HG03175 (cell line): ENCODE results near the gene DRD4.
"Not testable (repeated sequence)": the region's sequence is repeated elsewhere in the genome, so short reads cannot be mapped to it uniquely, and the experiment has no call there.

Experiments
- ATAC-seq: cut with Tn5 transposase; IDR thresholded peaks from one replicate; pipeline ENCODE4 v1.9.1; 2021; ENCODE audit warnings: mild to moderate bottlenecking, moderate library complexity; ENCODE audit not compliant: unreplicated experiment

DRD4 gene

DNA sequence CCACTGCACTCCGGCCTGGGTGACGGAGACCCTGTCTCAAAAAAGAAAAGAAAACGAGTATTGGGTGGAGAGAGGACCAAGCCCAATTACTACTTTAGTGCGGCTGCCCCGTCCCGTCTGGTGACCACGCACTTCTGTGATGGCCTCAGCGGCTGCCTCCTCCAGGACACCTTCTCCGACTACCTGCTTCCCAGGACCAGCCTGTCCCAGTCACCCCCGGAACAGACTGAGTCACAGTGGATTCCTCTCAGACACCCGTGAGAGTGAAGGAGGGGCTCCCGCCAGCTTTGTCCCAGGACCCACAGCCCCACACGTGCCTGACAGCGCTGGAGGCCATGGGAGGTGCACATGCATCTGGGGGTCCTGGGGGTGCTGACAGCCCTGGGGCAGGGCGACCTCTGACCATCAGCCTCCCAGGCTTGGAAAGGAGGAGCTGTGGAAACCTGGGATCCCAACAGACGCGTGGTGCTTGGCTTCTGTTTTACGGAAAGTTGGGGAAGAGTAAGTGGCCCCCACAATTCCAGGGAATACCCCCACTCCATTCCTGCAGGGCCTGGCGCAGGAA, 4.8 kb downstream of the DRD4 start:
- no peak for ATAC-seq

DNA sequence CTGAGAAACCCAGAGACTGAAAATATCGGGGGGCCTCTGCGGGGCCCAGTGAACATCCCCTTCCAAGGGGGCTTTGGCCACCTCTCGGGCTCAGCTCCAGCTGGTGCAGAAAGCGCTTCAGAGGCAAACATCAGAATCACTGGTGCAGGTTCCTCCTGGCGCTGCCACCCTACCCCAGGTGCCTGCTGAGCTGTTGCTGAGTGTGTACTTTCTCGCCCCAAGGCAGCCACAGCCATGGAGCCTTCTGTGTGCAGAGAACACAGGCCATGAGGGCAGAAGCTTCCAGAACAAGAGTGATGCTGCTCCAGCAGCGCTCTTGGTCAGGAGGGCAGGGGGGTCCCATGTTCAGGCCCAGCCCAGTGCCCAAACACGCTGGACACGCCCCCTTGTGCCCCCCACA, 6.3 kb downstream of the DRD4 start:
- ATAC-seq: no peak

DNA sequence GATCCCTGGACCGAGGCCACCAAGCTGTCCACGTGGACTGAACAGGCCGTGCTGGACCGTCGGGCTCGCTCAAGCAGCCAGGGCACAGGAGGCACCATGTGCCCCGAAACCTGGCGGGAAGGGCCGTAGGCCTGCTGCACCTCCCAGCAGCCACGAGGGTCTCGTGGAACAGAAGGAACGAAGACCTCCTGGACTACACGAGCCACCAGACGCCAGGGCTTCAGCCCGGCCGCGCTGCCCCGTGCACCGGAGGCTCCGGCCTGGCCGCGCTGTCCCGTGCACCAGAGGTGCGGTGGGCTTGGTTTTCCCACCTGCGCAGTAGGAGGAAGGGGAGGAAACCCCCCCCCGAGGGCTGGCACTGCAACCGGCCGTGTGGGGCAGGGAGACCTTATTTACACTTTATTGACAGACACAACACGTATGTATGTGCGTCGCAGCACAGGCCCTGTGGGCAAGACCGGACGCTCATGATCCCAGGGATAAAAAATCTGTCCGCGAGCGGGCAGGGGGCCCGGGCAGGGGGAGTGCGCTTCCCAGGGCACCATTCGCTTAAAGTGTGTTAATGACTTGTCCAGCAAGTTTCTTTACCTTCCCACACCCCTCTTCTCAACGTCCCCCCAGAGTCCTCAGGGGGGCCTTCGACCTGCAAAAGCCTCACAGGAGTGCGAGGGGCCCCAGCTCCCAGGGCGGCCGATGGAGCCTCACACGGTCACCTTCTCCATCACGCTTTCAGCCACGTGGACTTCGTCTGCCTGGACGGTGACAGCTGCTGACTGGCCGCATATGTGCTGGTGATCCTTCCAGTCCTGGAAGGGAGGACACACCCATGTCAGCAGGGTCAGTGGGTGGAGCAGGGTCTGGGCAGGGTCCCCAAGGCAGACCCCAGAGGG, 7.0 kb downstream of the DRD4 start:
- ATAC-seq: no peak

DNA sequence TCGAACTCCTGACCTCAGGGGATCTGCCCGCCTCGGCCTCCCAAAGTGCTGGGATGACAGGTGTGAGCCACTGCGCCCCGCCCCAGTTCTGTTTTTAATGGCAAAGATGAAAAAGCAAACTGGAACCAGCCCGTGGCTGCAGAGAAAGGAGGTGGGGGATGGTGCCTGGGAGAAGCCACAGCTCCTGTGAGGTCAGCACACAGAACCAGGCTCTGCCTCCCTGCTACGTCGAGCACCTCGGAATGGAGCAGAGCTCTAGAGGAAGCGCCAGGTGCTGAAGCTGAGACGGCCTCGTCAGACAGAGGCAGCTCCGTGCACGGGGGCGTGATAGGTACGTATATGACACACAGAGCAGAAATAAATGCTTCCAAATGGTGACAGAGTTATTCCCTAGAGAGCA, 8.5 kb downstream of the DRD4 start:
- ATAC-seq: no peak

DNA sequence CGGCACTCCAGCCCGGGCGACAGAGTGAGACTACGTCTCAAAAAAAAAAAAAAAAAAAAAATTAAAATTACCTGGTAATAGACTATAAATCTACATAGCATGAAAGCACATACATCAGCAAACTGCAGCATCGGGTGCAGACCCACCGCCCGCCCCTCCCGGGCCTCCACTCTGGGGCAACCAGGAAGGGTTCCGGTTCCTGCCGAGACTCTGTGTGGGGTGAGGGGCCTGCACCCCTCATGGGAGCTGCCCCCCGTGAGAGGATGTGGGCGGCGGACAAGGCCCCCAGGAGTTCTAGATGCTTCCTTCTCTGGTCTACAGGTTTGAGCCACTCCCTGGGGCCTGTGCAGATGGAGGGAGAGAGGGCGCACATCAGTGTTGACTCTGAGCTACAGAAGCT, 9.1 kb downstream of the DRD4 start:
- ATAC-seq: no peak

DNA sequence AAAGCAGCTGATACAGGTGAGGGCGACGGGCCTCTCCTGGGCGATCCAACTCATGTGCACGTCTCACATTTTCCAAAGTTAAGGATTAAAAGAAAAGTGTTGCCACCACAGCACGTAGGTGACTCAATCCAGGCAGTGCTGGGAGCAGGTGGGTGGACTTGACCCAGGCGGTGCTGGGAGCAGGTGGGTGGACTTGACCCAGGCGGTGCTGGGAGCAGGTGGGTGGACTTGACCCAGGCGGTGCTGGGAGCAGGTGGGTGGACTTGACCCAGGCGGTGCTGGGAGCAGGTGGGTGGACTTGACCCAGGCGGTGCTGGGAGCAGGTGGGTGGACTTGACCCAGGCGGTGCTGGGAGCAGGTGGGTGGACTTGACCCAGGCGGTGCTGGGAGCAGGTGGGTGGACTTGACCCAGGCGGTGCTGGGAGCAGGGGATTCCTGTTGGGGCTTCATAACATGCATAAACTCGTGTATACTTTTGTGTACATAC, 10.6 kb downstream of the DRD4 start:
- not testable (repeated sequence) for ATAC-seq

DNA sequence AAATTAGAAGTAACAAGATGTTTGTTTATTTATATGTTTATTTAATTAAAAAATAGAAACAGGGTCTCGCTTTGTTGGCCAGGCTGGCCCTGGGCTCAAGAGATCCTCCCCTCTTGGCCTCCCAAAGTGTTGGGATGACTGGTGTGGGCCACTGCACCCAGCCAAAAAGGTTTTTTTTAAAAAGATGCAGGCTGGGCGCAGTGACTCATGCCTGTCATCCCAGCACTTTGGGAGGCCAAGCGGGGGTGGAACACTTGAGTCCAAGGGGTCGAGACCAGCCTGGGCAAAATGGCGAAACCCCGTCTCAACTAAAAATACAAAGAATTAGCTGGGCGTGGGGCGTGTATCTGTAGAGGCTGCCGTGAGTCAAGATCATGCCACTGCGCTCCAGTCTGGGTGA, 13.4 kb downstream of the DRD4 start:
- ATAC-seq: no peak

DNA sequence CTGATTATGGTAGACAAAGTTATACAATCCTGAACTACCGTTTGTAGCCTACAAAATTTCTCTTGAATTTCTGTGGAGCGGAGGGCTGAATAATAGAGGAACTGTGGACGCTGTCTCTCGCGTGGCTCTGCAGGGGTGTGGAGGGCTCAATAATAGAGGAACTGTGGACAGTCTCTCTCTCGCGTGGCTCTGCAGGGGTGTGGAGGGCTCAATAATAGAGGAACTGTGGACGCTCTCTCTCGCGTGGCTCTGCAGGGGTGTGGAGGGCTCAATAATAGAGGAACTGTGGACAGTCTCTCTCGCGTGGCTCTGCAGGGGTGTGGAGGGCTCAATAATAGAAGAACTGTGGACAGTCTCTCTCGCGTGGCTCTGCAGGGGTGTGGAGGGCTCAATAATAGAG, 16.1 kb downstream of the DRD4 start:
- ATAC-seq: not testable (repeated sequence)

DNA sequence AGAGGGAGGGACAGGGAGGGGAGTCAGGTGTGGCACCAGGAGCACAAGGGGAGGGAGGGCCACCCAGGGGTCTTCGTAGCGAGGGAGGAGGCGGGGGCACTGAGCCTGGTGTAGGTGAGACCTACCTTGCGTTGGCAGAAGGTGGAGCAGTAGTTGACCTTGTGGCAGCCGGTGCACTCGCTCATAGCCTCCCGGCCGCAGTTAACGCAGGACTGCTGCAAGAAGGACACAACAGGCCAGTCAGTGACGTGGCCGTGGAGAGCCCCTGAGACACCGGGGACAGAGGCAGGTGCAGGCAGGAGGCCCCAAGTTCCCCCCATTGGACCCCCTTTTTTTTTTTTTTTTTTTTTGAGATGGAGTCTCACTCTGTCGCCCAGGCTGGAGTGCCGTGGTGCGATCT, 16.8 kb downstream of the DRD4 start:
- ATAC-seq: no peak

DNA sequence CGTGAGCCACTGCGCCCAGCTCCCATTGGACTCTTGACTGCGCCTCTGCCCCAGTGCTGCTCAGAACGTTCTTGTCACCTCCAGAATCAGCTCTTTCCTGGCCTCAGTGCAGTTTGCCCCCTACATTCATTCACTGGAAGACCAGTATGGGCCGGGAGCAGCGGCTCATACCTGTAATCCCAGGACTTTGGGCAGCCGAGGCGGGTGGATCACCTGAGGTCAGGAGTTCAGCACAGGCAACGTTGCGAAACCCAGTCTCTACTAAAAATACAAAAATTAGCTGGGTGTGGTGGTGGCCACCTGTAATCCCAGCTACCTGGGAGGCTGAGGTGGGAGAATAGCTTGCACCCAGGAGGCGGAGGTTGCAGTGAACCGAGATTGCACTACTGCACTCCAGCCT, 17.4 kb downstream of the DRD4 start:
- not testable (repeated sequence) for ATAC-seq

DNA sequence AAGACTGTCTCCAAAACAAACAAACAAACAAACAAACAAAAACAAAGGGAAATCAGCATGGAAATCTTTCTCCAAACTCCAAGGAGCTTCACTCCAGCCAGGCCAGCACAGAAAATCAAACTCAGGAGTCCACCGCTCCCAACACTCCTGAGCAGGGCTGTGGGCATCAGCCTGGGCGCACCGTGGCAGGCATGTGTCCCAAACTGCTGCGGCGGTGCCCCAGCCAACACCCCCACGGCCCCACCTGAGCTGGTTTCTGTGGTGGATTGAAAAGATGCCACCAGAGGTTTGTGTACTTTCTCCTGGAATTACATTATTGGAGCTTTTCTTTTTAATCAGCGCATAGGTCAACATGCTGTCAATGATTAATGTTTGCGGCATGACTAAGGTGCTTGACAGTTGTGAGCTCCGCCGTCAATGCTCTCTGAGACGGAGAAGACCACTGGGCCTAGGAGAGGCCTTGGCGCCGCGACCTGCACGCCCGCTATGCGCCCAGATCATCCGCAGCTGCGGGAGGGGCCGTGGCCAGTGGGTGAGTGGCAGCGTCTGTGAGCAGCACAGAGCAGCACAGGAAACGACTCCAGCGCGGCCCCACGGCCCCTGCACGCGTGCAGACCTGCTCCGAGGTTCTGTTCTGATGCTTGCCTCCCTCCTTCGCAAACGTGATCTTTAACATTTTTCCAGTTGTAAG, 18.1 kb downstream of the DRD4 start:
- no peak for ATAC-seq

DNA sequence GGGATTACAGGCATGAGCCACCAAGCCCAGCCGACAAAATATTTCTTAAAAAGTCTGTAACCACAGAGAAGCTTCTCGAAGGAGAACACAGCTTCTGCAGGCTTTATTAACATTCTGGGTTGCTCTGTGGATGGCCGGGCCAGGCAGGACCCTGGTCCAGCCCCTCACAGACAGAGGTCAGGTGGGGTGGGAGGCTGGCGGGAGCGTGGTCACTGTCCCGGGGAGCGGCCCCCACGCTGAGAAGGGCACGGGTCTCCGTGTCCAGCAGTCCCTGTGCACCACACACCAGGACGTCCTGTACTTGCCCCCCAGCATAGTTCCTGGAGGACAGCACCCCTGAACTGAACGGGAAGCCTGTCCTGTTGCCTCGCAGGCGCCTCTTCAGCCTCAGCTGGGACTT, 19.4 kb downstream of the DRD4 start:
- no peak for ATAC-seq

DNA sequence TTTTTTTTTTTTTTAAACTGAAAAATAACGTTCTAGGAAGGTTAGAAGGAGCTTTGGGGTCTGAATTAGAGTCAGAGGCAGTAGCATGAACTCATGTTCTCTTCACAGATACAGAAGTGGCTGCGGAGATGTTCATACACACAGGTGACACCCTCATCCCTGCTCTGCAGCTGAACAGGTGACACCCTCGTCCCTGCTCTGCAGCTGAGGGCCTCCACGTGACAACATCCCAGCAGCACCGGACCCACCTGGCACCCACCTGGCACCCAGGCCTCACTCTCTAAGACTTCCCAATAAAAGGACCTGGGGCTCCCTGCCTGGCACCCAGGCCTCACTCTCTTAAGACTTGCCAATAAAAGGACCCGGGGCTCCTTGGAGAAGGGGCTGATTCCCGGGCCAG, 19.8 kb downstream of the DRD4 start:
- ATAC-seq: no peak

DNA sequence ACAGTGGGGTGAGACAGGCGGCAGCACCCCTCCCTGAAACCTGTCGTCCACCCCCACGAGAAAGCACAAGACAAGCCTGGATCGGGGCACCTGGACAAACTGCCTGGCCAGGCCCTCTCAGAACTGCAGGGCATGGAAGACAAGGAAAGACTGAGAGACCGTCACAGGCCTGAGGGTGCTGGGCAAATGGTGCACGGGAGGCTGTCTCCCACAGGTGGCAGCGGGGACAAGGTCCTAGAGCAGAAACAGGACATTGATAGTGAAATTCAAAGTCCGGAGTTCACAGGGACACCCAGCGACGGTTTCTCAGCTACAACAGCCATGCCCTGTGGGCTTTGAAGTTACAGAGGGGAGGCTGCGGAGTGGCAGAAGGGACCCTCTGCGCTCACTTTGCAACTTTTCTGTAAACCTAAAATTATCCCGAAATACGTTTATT, 20.6 kb downstream of the DRD4 start:
- no peak for ATAC-seq

DNA sequence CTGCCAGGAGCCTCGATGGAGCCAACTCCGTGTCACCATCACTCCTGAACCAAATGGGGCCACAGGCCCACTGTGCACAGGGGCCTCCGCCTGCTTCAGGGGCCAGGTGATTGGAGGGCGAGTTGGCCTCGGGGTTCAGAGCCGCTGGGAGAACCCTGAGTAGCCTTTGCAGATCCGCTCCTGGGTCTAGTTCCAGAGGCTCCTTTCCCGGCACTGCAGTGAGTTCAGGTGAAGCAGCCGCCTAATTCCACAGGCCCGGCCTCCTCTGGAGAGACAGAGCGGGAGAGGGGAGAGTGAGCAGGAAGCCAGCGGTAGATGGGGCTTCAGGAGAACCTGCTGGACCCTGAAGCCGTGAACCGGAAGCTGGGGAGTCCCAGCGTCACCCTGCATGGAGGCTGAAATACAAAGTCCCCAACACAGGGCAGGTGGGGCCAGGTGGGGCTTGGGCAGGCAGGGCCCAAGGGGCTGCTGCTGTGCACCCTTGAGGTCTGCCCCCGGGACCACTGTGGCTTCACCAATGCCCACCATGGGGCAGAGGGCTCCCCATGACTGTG, 22.5 kb downstream of the DRD4 start:
- no peak for ATAC-seq

DNA sequence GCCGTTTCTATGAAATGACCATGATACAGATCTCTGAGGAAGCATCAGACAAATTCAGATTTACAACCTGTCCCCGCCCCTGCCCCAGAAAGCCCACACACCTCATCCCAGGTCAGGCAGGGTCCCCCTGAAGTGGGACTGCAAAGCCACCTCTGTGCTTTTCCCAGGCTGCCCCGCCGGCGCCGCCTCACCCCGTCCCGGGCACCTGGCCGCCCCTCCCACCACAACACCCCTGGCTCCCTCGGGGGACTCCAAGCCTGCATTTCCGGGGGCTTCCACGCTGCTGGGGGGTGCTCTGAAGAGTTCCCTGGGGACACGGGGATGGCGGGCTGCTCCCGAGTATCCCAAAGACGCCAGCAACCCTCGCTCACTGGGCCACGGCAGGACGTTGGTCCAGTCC, 23.2 kb downstream of the DRD4 start:
- no peak for ATAC-seq

DNA sequence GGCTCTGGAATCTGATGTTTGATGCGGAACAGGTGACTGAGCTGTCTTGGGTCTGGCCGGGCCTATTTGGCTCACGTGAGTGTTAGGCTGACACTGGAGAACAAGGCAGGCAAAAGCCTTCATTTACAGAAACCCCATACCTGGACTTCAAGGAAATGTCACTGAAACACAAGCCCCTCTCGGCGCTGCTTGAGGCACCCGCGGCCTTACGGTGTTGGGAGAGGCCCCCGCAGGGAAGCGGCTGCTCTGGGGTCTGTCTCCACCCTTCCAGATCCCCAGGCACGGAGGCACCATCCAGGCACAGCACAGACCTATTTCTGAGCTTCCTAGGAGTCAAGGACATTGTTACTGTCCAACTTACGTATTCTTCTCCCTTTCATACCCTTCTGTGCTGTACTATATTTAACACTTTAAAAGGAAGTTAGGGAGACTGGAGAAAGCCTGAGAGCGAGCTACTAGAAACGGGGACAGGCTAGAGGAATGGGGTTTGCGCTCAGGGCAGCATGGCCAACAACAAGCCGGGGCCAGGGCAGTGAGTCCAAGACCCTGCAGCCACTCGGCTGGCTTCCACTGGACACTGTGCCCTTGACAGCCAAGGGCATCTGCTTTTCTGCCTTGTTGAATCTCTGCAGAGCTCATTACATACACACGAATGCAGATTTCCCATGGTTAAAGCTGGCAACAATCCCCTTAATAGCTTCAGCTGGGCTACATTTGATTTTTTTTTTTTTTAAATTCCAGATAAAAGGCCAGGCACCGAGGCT, 23.8 kb downstream of the DRD4 start:
- no peak for ATAC-seq

DNA sequence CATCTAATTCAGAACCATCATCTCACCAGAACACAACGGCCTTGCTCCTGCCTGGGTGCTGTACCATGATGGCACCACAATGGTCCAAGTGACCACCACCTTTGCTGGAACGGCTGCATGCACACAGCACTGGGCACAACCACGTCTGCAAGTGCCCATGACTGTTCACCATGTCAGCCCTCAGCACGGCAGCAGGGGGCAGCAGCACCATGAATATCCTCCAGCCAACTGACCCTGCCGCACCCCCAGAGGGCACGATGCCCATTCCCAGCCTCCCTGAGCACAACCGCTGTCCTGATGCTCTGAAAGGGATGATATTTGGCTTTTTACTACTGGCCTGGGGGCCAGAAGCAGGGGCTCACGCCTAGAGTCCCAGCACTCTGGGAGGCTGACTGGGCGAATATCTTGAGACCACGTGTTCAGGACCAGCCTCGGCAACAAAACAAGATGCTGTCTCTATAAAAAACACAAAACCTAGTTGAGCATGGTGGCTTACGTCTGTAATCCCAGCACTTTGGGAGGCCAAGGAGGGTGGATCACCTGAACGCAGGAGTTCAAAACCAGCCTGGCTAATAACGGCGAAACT, 25.7 kb downstream of the DRD4 start:
- no peak for ATAC-seq

DNA sequence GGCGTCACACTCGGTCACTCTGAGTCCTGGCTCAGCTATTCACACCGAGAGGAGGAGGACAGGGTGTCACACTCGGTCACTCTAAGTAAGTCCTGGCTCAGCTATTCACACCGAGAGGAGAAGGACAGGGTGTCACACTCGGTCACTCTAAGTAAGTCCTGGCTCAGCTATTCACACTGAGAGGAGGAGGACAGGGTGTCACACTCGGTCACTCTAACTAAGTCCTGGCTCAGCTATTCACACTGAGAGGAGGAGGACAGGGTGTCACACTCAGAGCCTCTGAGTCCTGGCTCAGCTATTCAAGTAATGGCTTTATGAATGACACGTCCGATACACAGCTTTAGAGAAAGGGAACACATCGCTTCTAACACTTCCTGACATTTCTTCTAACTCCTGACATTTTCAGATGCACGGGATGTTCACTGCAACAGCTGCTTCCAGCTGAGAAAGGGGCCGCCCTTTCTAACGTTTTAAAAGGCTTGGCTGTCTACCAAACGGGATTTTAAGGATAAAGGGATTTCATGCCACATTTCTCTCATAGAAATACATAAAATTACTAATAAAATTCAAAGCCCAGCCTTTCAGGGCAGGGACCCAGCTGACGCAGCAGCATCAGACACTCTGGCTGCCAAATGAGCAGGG, 28.1 kb downstream of the DRD4 start:
- ATAC-seq: no peak

DNA sequence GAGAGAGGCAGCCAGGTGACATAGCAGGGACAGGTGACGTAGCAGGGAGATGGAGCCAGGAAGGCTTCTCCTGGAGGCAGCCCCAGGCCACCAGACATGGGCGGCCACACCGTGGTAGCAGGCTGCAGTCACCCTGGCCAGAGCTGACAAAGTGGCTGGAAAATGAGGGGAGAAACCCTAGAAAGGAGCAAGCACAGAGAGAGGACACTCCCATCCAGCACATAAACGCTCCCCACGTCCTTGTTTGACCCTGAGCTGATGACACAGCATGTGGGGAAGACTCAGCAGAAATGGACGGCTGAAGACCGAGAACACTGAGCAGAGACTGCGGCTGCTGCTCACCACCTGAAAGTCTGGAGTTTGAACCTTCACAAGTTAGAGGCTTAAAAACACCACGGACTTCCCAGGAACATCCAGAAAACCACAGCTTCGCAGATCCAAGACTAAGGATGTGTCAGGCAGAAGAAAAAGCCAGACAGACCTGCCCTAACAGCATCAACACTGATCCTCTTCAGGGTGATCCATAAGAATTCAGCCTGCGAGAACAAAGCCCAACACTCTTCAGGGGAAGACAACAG, 28.7 kb downstream of the DRD4 start:
- ATAC-seq: no peak
